Neural cell (in vitro differentiated cells): ENCODE measurements around the gene ADCY5. TPM values are rescaled to one million over a fixed set of nuclear protein-coding genes. Genes with fewer than 3 reads are reported as not detected.

ENCODE experiments used
- H2AFZ ChIP-seq: fragments of 200-600, 300-800 bp; sonication (generic), shearing (Covaris generic); 2 replicates; pipeline ENCODE4 v1.6.0; 2014; ENCODE audit warnings: low read depth, mild to moderate bottlenecking, antibody characterized with exemption, low read length, moderate library complexity
- H3F3A ChIP-seq: fragments of 200-600 bp; shearing (Covaris generic); 2 replicates; pipeline ENCODE4 v1.6.1; 2016; ENCODE audit warnings: mild to moderate bottlenecking, moderate library complexity, mixed read lengths, antibody characterized with exemption, low read length; ENCODE audit not compliant: insufficient read depth, poor library complexity, severe bottlenecking
- H3K27ac ChIP-seq: fragments of 200-600, 300-800 bp; sonication (generic), shearing (Covaris generic); 2 replicates; pipeline ENCODE4 v1.5.1; 2014; ENCODE audit warnings: mild to moderate bottlenecking, low read length, moderate library complexity
- H3K27me3 ChIP-seq: fragments of 300-800, 200-600 bp; sonication (generic), shearing (Covaris generic); 2 replicates; pipeline ENCODE4 v1.6.0; 2014; ENCODE audit warnings: mild to moderate bottlenecking, low read depth, low read length, moderate library complexity; ENCODE audit not compliant: insufficient read depth
- H3K36me3 ChIP-seq: fragments of 300-800, 200-600 bp; sonication (generic), shearing (Covaris generic); 2 replicates; pipeline ENCODE4 v1.5.1; 2014; ENCODE audit warnings: mild to moderate bottlenecking, antibody characterized with exemption, low read length, moderate library complexity; ENCODE audit not compliant: insufficient read depth
- H3K4me2 ChIP-seq: fragments of 300-800, 200-600 bp; sonication (generic), shearing (Covaris generic); 2 replicates; pipeline ENCODE4 v1.6.0; 2014; ENCODE audit warnings: mild to moderate bottlenecking, low read length
- H3K4me3 ChIP-seq: fragments of 300-800, 200-600 bp; sonication (generic), shearing (Covaris generic); 2 replicates; pipeline ENCODE4 v1.5.1; 2014; ENCODE audit warnings: mild to moderate bottlenecking, low read length, moderate library complexity
- H3K79me2 ChIP-seq: fragments of 200-600 bp; shearing (Covaris generic); replicated peaks from 2 replicates; pipeline ENCODE4 v1.6.0; 2014; ENCODE audit warnings: mild to moderate bottlenecking, low read length, moderate library complexity; ENCODE audit not compliant: insufficient read depth
- H3K9ac ChIP-seq: fragments of 300-800, 200-600 bp; sonication (generic), shearing (Covaris generic); 2 replicates; pipeline ENCODE4 v1.6.1; 2016; ENCODE audit warnings: mild to moderate bottlenecking, low read length, mixed read lengths
- H3K9me2 ChIP-seq: fragments of 200-600 bp; shearing (Covaris generic); 2 replicates; pipeline ENCODE4 v1.6.1; 2016; ENCODE audit warnings: mild to moderate bottlenecking, low read length, mixed read lengths; ENCODE audit not compliant: insufficient read depth
- H3K9me3 ChIP-seq: fragments of 200-600, 300-800 bp; sonication (generic), shearing (Covaris generic); 2 replicates; pipeline ENCODE4 v1.6.1; 2016; ENCODE audit warnings: mild to moderate bottlenecking, mixed run types, low read length, moderate library complexity, mixed read lengths
- H4K20me1 ChIP-seq: fragments of 200-600 bp; shearing (Covaris generic); 2 replicates; pipeline ENCODE4 v1.6.1; 2016; ENCODE audit warnings: mild to moderate bottlenecking, mixed run types; ENCODE audit not compliant: insufficient read depth
- EP300 ChIP-seq: fragments of 450-650 bp; conservative IDR thresholded peaks from 2 replicates; pipeline ENCODE4 v1.6.1; 2014; ENCODE audit warnings: antibody characterized with exemption, mild to moderate bottlenecking, moderate library complexity; ENCODE audit not compliant: poor library complexity, severe bottlenecking
- EZH2 ChIP-seq: fragments of 200-600, 300-800 bp; shearing (Covaris generic), sonication (generic); IDR thresholded peaks from 2 replicates; pipeline ENCODE4 v1.6.1; 2014; ENCODE audit warnings: antibody characterized with exemption, low read length, borderline replicate concordance, mild to moderate bottlenecking; ENCODE audit not compliant: insufficient read depth, poor library complexity, severe bottlenecking
- MXI1 ChIP-seq: fragments of 450-650 bp; conservative IDR thresholded peaks from 2 replicates; pipeline ENCODE4 v1.6.1; 2014; ENCODE audit warnings: antibody characterized with exemption, mild to moderate bottlenecking; ENCODE audit not compliant: poor library complexity, severe bottlenecking
- POLR2AphosphoS5 ChIP-seq: IDR thresholded peaks from 2 replicates; pipeline ENCODE4 v1.6.1; 2012
- RAD21 ChIP-seq: fragments of 450-650 bp; conservative IDR thresholded peaks from 2 replicates; pipeline ENCODE4 v1.6.1; 2014; ENCODE audit warnings: antibody characterized with exemption, mild to moderate bottlenecking, moderate library complexity
- SMC3 ChIP-seq: fragments of 450-650 bp; conservative IDR thresholded peaks from 2 replicates; pipeline ENCODE4 v1.6.1; 2014; ENCODE audit warnings: antibody characterized with exemption, mild to moderate bottlenecking, moderate library complexity; ENCODE audit not compliant: poor library complexity
- TAF1 ChIP-seq: IDR thresholded peaks from 2 replicates; pipeline ENCODE4 v1.6.1; 2012; ENCODE audit warnings: low read depth
- polyA plus RNA-seq: library from polyadenylated mRNA; depleted of rRNA; stranded (reverse); fragments of >200 nt; gene quantifications from 2 replicates; pipeline ENCODE4 v1.2.3, GENCODE V29; 2014
- TF ChIP-seq, protein P1 (sequence below): fragments of 450-650 bp; IDR thresholded peaks from 2 replicates; pipeline ENCODE4 v1.5.1; 2014; ENCODE audit warnings: antibody characterized with exemption, mild to moderate bottlenecking, moderate library complexity; ENCODE audit not compliant: poor library complexity, severe bottlenecking
- TF ChIP-seq, protein P2 (sequence below): IDR thresholded peaks from 2 replicates; pipeline ENCODE4 v1.6.1; 2012; ENCODE audit warnings: borderline replicate concordance

Gene ADCY5
- polyA plus RNA-seq, 1 donor from 2014 or later, result 7.7 TPM

DNA sequence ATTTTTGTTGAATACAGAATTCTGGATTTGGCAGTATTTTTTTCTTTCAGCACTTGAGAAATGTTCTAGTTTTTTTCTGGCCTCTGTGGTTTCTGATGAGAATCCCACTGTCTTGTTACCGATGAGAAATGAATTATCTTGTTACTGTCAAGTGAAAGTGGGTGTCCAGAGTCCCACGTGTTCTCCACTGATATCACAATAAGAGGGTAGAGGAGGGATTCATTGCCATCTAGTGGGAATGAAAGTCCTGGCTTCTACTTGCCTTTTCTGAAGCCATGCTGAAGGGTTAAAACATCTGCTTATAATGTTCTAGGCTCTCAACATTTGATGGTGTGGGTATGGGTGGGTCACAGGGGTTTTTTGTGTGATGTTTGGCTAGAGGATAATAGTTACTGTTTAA, 181.1 kb downstream of the ADCY5 start:
- Histone ChIP-seq H2AFZ (no peak overlapping the region), H3K27me3 (no peaks in the 10 kb centered on the region), H3K9me3 (no peaks in the 10 kb centered on the region), H3K4me3 (no peak overlapping the region), H3K36me3 (peaks cover 9% of the 10 kb centered on the region), H3K4me2 (no peak overlapping the region), H3K9ac (no peak overlapping the region), H4K20me1 (no peaks in the 10 kb centered on the region), H3F3A (no peaks in the 10 kb centered on the region), H3K9me2 (no peaks in the 10 kb centered on the region), H3K27ac (no peak overlapping the region), H3K79me2 (no peaks in the 10 kb centered on the region)
- TF ChIP-seq RAD21 (peak; percentile 16), SMC3 (peak; percentile 36), EP300 (no peak), EZH2 (no peak), MXI1 (no peak), POLR2AphosphoS5 (no peak)
- TF ChIP-seq, protein P1, sequence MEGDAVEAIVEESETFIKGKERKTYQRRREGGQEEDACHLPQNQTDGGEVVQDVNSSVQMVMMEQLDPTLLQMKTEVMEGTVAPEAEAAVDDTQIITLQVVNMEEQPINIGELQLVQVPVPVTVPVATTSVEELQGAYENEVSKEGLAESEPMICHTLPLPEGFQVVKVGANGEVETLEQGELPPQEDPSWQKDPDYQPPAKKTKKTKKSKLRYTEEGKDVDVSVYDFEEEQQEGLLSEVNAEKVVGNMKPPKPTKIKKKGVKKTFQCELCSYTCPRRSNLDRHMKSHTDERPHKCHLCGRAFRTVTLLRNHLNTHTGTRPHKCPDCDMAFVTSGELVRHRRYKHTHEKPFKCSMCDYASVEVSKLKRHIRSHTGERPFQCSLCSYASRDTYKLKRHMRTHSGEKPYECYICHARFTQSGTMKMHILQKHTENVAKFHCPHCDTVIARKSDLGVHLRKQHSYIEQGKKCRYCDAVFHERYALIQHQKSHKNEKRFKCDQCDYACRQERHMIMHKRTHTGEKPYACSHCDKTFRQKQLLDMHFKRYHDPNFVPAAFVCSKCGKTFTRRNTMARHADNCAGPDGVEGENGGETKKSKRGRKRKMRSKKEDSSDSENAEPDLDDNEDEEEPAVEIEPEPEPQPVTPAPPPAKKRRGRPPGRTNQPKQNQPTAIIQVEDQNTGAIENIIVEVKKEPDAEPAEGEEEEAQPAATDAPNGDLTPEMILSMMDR, result no peak

DNA sequence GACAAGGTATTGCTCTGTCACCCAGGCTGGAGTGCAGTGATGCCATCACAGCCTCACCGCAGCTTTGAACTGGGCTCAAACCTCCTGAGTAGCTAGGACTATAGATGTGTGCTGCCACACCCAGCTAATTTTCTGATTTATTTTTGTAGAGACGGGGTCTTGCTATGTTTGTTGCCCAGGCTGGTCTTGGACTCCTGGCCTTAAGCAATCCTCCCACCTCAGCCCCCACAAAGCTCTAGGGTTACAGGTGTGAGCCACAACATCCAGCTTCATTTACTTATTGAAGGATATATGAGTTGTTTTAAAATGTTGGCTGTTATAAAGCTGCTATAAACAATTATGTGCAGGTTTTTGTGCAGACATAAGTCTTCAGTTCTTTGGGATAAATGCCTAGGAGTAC, 184.9 kb downstream of the ADCY5 start:
- Histone ChIP-seq H3K27ac (no peak overlapping the region), H3K9me2 (no peaks in the 10 kb centered on the region), H3K79me2 (no peaks in the 10 kb centered on the region), H3F3A (no peaks in the 10 kb centered on the region), H3K4me2 (no peak overlapping the region), H3K9me3 (no peaks in the 10 kb centered on the region), H3K4me3 (no peak overlapping the region), H2AFZ (no peak overlapping the region), H4K20me1 (no peaks in the 10 kb centered on the region), H3K27me3 (no peaks in the 10 kb centered on the region), H3K9ac (no peak overlapping the region), H3K36me3 (peaks cover 9% of the 10 kb centered on the region)
- TF ChIP-seq EP300, result no peak

DNA sequence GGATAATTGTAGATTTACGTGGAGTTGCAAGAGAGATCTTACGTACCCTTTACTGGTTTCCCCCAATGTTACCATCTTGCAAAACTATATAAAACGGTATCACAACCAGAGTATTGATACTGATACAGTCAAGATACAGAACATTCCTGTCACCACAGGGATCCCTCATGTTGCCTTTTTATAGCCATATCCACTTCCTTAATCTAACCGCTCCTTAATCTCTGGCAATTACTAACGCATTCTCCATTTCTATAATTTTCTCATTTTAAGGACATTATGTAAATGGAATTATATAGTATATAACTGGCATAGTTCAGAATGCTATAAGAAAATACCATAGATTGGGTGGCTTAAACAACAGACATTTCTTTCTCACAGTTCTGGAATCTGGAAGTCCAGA, 186.0 kb downstream of the ADCY5 start:
- TF ChIP-seq SMC3 (no peak), MXI1 (no peak), EZH2 (no peak), TAF1 (no peak), RAD21 (no peak), EP300 (no peak), POLR2AphosphoS5 (no peak)
- TF ChIP-seq, protein P2, sequence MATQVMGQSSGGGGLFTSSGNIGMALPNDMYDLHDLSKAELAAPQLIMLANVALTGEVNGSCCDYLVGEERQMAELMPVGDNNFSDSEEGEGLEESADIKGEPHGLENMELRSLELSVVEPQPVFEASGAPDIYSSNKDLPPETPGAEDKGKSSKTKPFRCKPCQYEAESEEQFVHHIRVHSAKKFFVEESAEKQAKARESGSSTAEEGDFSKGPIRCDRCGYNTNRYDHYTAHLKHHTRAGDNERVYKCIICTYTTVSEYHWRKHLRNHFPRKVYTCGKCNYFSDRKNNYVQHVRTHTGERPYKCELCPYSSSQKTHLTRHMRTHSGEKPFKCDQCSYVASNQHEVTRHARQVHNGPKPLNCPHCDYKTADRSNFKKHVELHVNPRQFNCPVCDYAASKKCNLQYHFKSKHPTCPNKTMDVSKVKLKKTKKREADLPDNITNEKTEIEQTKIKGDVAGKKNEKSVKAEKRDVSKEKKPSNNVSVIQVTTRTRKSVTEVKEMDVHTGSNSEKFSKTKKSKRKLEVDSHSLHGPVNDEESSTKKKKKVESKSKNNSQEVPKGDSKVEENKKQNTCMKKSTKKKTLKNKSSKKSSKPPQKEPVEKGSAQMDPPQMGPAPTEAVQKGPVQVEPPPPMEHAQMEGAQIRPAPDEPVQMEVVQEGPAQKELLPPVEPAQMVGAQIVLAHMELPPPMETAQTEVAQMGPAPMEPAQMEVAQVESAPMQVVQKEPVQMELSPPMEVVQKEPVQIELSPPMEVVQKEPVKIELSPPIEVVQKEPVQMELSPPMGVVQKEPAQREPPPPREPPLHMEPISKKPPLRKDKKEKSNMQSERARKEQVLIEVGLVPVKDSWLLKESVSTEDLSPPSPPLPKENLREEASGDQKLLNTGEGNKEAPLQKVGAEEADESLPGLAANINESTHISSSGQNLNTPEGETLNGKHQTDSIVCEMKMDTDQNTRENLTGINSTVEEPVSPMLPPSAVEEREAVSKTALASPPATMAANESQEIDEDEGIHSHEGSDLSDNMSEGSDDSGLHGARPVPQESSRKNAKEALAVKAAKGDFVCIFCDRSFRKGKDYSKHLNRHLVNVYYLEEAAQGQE, result no peak
- TF ChIP-seq, protein P1, result no peak
- no peak overlapping the region for H3K4me3 ChIP-seq

More for the DNA sequence above, 186.0 kb downstream of the ADCY5 start:
- H3K9me2 ChIP-seq, result no peaks in the 10 kb centered on the region
- no peak overlapping the region for H2AFZ ChIP-seq
- no peaks in the 10 kb centered on the region for H3K9me3 ChIP-seq
- H3K79me2 ChIP-seq, result no peaks in the 10 kb centered on the region
- no peaks in the 10 kb centered on the region for H4K20me1 ChIP-seq
- no peak overlapping the region for H3K9ac ChIP-seq
- H3K27me3 ChIP-seq, result no peaks in the 10 kb centered on the region
- H3F3A ChIP-seq, result no peaks in the 10 kb centered on the region
- H3K36me3 ChIP-seq, result peaks cover 9% of the 10 kb centered on the region
- H3K27ac ChIP-seq, result no peak overlapping the region
- H3K4me2 ChIP-seq, result no peak overlapping the region
